Muscle of back (tissue), 11 donors: ENCODE measurements around the gene GID8. TPM values are rescaled to one million over a fixed set of nuclear protein-coding genes. Genes with fewer than 3 reads are reported as not detected.
"Not testable (repeated sequence)": the region's sequence is repeated elsewhere in the genome, so short reads cannot be mapped to it uniquely, and the experiment has no call there.

Experiments used
- DNase-seq, 3 donors: peaks; one replicate each; pipeline versions ENCODE4 v3.0.0 to v3.0.0-alpha.2; 2013
- polyA plus RNA-seq, 10 donors: library from polyadenylated mRNA; unstranded; fragments of 120-200 nt; gene quantifications; one replicate each; pipeline ENCODE4 v1.2.1, GENCODE V29; 2013; ENCODE audit not compliant: insufficient read length in 10 of 10

The GID8 gene
- polyA plus RNA-seq, 10 donors: 26.7 to 38.5 (median 30.6) TPM

DNA sequence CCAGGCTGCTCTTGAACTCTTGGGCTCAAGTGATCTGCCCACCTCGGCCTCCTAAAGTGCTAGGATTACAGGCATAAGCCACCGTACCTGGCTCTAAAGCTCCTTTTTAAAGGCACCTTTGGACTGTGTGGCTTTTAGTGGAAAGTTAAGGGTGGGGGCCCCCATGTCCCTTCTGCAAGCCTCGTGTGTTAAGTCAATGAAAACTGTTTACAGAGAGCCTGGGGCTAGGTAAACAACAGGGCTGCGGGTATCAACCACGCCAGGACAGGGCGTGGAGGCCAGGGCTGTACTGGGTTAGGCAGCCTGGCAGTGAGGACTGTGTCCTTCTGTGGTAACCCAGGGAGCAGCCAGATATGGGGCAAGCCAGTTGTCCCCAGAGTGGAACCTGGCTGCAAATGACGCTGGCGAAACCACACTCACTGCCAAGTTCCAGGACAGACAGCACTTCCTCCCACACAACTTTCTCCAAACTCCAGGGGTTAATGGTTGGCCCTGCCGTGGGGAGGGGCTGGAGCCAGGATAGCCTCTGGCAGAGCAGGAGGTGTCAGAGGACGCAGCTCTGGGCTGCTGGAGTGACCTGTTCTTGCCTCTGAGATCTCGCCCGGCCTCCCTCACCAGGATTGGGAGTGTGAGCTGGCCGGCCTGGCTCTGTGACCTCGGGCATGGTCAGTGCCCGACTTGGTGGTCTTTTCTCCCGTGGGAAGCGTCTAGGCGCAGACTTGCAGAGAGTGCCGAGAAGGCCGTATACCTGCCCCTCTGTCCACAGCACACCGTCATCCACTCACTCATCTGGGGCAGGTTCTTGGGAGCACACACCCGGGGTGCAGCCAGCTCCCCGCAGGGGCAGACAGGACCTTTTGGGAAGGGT is 17.8 kb downstream of the GID8 start:
- no peak for DNase-seq

DNA sequence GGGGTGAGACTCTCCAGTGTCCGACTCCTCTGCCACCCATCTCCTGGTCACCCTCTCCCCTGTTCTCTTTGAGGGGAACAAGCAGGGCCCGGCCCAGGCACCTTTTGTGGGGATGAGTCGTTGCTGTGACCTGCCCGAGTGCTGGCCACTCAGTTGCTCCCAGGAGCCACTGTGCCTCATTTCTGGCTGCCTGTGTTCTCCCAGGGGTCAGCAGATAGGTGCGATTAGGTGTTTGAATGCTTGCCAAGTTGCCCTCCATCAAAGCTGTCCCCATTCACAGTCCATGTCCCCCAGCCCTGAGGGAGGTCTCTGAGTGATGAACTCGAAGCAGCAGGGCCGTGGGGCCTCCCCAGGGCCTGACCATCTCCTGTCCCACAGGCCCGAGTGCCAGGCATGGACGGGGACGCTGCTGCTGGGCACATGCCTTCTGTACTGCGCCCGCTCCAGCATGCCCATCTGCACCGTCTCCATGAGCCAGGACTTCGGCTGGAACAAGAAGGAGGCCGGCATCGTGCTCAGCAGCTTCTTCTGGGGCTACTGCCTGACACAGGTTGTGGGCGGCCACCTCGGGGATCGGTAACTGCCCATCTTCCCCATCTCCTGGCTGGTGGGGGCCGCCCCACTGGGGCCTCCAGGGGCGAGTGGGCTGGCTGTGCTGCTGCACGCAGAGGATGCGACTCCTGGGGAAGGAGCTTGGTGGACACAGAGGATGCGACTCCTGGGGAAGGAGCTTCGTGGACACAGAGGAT is 18.6 kb downstream of the GID8 start:
- DNase-seq: no peak

DNA sequence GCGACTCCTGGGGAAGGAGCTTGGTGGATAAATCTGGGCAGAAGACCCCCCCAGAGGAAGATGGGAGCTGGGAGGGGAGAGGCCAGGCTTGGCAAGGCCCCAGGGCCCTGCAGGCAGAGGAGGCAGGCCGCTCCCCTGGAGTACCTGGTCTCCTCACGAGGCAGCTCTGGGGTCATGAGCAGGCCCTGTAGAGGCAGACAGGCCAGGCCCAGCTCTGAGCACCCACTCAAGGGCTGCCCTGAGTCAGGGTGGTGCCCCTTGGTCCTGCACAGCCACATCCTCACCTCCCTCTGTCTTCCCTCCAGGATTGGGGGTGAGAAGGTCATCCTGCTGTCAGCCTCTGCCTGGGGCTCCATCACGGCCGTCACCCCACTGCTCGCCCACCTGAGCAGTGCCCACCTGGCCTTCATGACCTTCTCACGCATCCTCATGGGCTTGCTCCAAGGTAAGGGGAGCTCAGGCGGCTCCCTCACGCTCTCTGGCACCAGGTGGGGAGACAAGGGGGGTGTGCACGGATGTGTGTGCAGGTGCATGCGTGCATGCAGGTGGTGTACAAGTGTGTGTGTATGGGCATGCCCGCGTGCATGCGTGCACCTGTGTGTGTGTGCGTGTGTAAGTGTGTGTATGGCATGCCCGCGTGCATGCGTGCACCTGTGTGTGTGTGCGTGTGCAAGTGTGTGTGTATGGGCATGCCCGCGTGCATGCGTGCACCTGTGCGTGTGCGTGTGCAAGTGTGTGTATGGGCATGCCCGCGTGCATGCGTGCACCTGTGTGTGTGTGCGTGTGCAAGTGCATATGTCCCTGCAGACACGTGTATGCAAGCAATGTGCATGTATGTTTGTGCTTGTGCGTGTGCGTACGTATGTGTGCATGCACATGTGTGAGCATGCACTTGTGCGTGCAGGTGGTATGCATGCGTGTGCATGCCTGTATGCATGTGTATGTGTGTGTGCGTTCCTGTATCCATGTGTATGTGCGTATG is 19.5 kb downstream of the GID8 start:
- no peak for DNase-seq

GRCh38 chr20:62958388-62959100 is 20.6 kb downstream of the GID8 start:
- no peak for DNase-seq

DNA sequence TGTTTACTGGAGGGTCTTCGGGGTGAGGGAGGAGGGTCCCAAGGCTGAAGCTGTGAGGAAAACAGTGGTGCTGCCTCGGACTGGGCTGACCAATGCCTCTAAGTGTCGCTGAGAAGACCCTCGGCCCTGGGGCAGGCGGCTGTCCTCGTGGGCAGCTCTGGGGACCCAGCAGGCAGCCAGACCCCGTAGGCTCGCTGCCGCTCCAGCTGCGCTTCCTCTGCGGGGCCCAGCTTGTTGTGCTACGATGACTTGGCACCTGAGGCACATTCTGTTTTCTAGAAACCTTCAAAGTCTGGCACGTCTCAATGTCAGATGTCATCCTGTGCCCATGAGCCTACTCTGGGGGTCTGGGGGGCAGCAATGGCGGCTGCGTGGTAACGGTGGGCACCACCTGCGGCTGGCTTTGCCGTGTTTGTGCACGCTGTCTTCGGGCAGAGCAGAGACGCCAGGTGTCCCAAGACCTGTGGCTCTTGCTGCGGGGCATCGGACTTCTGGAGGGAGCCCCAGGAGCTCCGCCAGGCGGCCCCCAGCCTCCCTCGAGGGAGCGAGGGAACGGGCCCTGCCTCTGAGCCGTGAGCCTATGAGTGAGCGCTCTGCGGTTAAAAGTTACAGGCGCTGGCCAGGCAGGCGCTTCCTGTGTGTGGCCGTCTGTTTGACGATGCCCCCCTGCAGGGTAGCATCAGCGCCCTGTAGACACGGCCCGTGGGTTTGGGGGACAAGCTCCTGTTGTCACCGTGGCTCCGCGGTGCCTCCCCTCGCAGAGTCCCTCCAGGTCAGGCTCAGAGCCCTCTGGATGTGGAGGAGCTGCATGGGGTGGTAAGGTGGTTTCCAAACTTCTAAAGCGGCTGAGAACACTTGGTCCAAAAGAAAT is 21.4 kb downstream of the GID8 start:
- DNase-seq: no peak

DNA sequence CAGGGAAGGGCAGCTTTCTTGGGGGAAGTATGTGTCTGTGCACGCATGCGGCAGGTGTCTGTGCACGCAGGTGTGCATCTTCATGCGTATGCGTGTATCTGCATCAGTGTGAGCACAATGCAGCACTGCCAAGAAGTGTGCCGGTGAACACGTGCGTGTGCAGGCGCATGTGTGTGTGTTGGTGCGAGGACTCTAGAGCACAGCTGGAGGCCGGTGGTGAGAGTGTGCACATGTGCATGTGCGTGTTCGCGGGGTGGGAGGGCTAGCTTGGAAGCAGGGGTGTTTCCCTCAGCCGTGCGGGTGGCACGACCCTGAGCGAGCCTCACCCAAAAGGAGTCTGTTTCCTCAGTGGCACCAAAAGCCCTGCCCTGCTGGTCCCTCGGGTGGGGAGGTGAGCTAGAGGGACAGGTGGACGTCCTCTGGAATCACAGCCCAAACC is 22.1 kb downstream of the GID8 start:
- DNase-seq: no peak

DNA sequence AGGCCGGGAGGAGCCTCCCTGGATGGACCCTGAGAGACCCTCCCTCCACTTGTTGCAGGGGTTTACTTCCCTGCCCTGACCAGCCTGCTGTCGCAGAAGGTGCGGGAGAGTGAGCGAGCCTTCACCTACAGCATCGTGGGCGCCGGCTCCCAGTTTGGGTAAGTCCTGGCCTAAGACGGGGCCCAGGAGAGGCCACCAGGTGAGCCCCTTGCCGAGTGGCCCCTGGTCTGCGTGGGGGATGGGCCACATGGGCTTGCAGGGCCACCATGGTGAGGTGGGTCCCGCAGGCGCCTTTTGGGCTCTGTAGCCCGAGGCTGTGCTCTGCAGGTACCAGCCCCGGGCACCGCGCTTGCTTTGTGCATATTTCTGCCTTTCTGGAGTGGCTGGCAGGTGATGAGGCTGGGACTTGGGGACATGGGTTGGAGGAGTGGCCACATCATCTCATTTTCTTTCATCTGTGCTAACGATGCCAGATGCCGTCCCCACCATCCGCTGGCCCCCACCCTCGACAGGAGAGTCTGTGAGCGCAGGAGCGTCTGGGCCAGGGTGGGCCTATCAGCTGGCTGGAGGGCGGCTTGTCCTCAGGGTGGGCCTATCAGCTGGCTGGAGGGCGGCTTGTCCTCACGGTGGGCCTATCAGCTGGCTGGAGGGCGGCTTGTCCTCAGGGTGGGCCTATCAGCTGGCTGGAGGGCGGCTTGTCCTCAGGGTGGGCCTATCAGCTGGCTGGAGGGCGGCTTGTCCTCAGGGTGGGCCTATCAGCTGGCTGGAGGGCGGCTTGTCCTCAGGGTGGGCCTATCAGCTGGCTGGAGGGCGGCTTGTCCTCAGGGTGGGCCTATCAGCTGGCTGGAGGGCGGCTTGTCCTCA is 22.7 kb downstream of the GID8 start:
- DNase-seq: not testable (repeated sequence)

DNA sequence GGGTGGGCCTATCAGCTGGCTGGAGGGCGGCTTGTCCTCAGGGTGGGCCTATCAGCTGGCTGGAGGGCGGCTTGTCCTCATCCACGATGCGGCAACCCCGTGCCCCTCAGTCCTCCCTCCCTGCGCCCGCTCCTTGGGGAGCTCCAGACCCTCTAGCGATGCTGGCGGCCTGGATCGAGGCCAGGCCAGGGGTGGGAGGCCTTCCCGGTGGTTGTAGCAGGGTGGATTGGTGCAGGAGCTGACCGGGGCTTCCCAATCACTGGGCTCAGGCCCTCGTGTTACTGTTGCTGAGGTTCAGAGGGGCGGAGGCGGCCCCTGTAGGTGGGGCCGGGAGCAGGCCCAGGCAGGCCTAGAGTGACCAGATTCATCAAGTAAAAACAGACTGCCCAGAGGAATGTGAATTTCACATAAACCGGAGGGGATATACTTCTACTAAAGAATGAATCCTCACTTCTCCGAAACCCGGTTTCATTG is 23.4 kb downstream of the GID8 start:
- peak in 1 of 3 donors; percentile 53 for DNase-seq

- no peak for DNase-seq
Measured at GRCh38 chr20:62961799-62962198, 23.9 kb downstream of the GID8 start.

- no peak for DNase-seq
Measured at GRCh38 chr20:62962221-62962879, 24.4 kb downstream of the GID8 start.

- DNase-seq: no peak
Measured at GRCh38 chr20:62962891-62963613, 25.1 kb downstream of the GID8 start.

GRCh38 chr20:62963614-62964397 is 25.9 kb downstream of the GID8 start:
- no peak for DNase-seq

GRCh38 chr20:62964700-62965099 is 26.8 kb downstream of the GID8 start:
- DNase-seq: peak in 1 of 3 donors; percentile 55

DNA sequence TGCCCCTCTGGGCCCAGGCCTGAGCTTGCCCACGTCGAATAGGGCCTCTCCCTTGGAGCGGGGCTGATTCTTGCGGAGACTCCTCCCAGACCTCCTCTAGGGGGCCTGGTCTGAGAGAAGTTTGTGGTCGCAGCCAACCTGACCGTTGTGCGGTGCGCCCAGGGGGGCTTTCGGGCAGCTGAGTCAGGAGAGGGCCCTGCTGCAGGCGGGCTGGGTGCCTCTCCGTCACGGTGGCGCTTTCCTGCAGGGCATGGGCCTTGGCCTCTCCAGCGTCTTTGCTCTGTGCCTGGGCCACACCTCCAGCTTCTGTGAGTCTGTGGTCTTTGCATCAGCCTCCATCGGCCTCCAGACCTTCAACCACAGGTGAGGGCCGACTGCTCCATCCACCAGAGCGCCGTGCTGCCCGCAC is 27.4 kb downstream of the GID8 start:
- DNase-seq: no peak

DNA sequence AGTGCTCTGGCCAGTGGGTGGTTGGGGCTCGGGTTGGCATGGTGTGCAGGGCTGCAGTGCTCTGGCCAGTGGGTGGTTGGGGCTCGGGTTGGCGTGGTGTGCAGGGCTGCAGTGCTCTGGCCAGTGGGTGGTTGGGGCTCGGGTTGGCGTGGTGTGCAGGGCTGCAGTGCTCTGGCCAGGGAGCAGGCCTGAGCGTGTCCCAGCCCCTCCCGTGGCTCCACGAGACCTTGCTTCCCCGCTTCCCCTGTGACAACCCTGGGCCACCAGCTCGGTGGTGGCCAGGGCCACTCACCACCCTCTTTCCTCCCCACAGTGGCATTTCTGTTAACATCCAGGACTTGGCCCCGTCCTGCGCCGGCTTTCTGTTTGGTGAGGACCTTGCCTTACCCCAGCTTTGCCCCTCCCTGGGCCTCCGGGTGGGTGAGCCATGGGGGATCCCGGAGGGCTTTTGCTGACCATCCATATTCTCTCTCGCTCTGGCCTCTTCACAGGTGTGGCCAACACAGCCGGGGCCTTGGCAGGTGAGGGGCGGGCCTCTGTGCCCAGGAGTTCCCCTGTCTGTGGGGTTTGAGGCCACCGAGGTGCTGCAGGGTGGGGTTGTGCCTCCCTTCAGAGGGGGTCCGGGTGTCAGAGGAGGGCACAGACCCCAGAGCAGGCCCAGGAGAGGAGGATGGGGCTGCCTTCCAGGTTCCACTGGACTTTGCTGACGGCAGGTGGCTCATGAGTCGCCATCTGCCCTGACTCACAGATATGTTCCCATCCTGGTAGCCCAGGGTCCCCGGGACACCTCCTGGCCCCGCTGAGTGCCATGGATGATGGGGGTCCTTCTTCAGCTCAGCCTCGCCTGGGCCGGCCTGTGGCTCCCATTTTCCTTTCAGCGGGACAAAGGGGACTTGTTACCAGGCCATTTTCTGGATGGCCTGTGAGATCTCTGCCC is 28.5 kb downstream of the GID8 start:
- DNase-seq: no peak

DNA sequence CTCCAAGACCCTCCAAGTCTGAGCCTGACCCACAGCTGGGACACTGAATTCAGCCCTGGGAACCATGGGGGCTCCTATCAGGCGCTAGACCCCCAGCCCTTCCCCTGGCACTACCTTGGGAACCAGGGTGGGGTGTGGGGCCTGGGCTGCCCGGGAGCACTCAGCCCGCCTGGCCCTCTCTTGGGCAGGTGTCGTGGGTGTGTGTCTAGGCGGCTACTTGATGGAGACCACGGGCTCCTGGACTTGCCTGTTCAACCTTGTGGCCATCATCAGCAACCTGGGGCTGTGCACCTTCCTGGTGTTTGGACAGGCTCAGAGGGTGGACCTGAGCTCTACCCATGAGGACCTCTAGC is 29.2 kb downstream of the GID8 start:
- DNase-seq: no peak
